HG02571 (cell line): ENCODE data around the gene TXNDC12.

ENCODE experiments used
- ATAC-seq: cut with Tn5 transposase; IDR thresholded peaks from one replicate; pipeline ENCODE4 v1.9.1; 2021; ENCODE audit warnings: mild to moderate bottlenecking, moderate library complexity; ENCODE audit not compliant: unreplicated experiment

The TXNDC12 gene

DNA sequence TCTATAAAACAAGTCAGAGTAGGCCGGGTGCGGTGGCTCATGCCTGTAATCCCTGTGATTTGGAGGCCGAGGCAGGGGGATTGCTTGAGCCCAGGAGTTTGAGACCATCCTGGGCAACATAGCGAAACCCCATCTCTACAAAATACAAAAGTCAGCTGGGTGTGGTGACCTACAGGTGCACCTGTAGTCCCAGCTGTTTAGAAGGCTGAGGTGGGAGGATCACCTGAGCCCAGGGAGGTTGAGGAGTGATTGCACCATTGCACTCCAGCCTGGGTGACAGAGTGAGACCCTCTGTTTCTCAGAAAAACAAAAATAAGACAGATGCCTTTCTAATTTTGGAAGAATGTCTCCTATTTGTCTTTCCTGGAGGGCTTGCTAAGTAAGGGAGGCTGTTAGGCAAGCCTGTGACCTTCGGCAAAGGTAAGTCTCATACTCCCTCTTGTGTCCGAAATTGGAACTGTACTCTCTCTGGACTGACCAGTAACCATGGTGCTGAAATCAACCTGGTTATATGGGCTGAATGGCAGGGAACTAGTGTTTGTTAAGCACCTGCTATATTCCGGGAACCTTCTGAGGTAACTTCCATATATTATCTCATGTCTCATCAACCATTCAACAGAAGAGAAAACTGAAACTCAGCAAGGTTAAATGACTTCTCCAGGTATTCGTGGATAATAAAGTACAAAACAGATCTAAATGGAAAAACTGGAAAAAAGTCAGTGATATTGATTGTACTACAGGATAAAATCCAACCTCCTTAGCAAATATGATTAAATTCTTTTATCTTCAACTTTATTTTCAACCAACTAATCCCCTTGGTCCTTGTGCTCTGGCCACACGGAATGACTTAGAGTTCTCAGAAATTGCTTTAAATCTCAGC lies 52.7 kb downstream of the TXNDC12 start:
- no peak for ATAC-seq

DNA sequence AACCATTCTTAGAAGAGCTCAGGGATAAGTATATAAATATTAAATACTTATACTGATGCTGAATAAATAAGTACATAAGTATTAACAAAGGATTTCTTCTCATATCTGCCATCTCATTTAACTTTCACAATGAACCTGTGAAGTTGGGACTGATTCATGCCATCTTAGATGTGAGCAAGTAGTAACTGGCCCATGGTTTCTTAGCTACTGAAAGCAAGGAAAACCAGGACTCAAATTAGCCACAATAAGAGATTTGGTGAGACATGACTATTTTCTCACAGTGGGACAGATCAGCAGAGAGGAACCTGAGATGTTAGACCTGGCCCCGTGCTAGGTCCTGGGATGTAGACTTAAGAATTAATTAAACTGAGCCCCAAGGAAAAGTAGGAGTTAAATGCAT lies 56.3 kb downstream of the TXNDC12 start:
- ATAC-seq = no peak

DNA sequence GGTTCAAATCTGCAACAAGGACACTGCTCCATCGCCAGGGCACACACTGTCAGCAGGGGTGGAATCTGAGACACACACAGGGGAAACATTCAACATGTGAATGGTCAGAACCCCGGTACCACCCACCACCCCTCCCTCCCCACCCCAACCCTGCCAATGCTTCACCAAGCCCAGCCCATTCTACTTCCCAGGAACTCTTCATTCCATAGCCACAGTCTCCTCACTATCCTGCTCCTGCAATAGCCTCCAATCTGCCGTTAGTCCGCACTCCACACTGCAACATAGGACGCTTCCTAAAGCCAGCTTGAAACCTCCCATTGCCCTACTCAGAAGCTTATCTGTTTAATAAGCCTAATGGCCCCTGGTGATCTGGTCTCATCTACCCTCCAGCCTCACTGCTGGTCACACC lies 57.0 kb downstream of the TXNDC12 start:
- no peak for ATAC-seq

DNA sequence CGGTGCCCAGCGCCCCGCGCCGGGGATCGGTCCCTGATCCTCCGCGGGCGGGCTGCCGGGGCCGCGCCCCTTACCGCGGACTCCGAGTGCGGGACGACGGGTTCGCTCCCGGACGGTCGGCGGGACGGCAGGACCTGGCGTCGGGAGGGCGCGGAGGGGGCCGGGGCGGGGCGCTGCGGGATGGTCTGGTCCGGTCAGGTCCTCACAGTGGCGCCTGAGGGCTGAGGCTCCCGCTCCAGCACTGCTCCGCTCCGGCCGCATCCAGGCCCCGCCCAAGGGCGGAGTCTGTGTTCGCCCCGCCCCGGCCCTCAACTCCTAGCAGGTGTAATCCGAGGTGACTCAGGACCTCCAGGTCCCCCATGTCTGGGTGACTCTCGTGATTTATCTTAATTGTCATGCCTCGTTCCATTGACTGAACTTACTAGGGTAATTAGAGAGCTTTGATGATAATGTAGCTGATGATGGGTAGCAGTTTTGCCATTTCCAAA lies 64.5 kb downstream of the TXNDC12 start, which contains the start of gene RAB3B:
Gene RAB3B (minus strand): TSS at position 223 of the 488 bp plus-strand sequence. CDS start 13,583 bp downstream, outside the sequence.
- peak; percentile 85 for ATAC-seq

DNA sequence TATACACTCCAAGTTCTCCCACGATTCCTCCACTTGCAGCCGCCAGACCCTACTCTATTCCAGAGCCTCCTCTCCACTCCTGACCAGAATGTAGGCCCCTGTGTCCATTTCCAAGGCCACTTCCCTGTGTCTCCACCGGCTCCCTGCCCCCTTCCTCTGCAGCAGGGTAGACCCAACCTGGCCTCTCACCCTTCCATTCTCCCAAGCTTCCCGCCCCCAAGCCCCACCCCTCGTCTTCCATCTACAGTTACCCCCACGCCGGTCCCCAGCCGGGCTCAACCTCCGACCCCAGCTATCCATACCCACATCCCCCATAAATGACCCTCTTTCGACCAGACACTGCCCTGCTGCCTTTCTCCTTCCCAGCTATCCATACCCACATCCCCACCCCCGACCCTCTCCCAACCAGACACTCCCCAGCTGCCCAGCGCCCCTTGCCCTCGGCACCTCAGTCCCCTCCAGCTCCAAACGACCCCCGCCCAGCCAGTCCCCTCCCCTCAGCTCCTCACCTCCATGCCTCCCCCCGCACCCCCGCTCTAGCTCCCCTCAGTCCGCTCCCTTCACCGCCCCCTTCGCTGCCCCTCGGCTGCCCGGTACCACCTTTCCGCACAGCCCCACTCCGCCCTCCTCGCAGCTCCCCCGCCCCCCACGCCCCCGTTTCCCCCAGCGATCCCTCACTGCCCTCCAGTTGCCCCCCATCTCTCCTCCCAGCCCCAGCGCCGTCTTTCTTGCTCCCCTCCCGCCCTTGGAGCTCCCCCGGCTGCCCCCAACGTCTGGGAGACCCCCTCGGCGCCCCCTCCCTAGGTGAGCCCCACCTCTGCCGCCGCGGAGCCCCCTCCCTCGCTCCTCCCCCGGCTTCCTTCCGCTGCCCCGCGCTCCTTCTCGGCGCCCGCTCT lies 65.2 kb downstream of the TXNDC12 start:
- no peak for ATAC-seq

DNA sequence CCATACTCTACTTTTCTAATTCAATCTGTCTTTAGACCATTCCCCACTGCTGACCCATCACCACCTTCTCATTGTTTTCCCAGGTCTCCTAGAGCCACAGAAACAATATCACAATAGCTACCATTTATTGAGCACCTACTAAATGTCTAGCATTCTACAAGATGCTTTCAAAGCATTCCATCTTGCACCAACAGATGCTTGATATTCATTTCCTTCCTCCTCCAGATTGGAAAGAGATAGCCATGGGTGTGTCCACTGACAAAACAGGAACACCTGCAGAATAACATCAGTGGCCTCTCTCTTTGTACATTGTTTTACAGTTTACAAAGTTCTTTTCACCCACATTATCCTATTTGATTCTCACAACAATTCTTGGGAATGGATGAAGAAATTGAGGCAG lies 66.7 kb downstream of the TXNDC12 start:
- no peak for ATAC-seq

DNA sequence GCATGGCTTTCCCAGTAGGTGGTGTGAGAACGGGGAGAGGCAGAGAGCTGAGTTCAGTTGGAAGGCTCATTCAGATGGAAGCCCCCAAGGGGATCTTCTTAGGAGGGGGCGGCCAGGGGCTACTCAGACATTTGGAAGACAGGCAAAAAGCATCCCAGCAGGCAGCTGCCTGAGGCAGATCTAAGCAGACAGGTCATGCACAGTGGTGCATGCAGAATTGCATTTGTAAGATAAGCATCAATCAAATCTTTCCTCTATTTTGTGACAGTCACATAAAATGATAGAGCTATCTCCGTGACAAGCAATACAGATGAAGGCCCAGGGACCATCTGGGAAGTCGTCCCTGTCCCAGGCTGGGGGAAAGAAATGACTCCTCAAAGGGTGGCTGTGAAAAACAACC lies 68.3 kb downstream of the TXNDC12 start:
- no peak for ATAC-seq

DNA sequence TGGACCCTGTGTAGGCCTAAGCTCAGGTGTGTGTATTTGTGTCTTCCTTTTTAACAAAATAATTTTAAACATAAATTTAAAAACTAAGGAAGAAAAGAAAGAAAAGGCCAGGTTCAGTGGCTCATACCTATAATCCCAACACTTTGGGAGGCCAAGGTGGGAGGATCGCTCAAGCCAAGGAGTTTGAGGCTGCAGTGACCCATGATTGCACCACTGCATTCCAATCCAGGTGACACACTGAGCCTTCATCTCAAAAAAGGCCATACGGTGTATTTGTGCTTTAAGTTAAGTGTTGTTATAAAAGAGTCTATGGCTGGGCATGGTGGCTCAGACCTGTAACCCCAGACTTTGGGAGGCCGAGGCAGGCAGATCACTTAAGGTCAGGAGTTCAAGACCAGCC lies 72.8 kb downstream of the TXNDC12 start:
- no peak for ATAC-seq

DNA sequence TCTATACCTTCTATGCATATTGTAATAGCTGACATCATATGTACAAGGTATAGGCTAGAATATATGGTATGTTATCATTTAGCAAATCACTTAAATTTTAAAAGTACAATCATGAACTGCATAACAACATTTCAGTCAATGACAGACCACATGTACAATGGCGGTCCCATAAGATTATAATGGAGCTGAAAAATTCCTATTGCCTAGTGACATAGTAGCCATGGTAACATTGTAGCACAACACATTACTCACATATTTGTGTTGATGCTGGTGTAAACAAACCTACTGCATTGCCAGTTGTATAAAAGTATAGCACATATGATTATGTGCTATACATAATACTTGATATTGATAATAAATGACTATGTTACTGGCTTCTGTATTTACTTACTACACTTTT lies 73.4 kb downstream of the TXNDC12 start:
- ATAC-seq = no peak

DNA sequence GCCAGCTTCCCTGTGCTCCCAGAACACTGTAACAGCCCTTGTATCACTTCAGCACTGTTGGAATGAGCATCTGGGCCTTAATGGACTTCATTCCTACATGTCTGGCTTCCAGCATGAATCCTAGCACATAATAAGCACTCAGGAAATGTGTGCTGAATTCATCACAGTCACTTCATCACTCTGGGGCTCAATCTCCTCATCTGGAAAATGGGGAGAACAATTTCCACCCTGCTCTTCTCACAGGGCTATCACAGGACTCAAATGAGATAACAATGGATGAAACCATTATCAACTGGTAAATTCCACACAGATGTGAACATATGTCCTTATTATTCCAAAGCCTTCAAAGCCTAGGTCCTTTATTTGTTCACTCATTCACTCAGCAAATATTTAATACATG lies 76.9 kb downstream of the TXNDC12 start:
- ATAC-seq = no peak

DNA sequence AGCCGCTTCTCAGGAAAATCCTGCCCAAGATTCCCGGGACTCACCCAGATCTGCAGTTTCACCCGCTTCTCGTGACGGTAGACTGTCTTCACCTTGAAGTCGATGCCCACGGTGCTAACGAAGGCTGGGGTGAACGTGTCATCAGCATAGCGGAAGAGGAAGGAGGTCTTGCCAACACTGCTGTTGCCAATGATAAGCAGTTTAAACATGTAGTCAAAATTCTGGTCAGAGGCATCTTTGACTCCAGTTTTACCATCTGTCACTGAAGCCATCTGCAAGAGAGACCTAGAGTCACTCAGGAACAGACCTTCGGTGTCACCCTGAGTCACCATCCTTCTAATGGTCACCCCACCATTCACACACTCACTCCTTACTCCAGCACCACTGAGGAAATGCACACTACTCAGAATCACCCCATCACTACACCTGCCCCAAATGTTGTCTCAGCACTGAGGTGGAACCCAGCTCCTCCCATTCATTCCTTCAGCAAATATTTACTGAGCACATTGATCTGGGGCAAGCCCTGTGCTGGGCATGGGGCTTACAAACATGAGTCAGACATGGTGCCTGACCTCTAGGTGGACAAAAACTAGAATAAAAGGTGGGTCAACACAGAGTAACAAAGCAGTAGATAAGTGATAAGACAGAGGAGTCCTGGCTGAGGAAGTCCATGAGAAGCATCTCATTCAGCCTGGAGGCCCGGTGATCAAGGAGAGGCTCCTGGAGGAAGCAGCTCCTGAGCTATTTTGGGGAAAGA lies 78.0 kb downstream of the TXNDC12 start:
- ATAC-seq = no peak

DNA sequence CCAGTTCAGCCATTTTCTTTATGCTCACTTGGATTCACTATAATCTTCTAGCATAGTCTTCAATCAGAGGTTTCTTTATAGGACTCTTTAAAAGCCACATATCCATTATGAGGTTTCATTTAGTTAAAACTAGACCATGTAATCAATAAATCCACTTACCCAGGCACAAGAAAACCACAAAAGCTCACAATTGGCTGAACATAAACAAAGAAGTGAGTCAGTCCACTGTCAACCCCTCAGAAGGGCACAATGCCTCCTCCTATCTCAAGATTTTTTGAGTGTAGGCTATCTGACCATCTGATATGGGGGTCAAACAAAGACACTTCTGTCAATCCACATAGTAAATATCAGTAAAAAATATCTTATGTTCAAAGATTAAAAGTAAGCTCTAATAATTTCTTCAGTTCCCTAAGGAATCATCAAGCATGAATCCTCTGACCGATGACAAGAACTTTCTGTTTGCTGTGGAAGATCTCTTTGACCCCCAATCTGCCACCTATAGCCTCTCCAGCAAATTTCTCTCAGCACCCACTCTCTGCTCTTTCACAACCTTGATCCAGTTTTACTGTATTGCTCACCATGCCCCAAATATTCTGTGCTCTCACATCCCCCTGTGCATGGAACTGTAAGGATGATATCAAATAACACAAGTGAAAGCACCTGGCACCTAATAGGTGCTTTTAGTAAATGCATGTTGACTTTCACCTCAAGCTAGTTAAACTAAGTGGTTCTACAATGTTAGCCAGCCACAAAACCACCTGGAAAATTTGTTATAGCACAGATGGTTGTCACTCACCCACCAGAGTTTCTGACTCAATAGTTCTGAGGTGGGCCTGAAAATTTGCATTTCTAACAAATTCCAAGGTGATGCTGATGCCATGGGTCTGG lies 81.2 kb downstream of the TXNDC12 start:
- ATAC-seq = no peak
